Fibroblast of gingiva (primary cell): ENCODE measurements around the gene RBM23.
"Not testable (repeated sequence)": the region's sequence is repeated elsewhere in the genome, so short reads cannot be mapped to it uniquely, and the experiment has no call there.

Source experiments
- DNase-seq: peaks from one replicate; pipeline ENCODE4 v3.0.0-alpha.2; 2011; ENCODE audit warnings: low read depth

RBM23 gene

GRCh38 chr14:22918804-22919600 is at the start of gene RBM23:
Gene RBM23 (minus strand): TSS chr14:22919149.
- peak; percentile 100 for DNase-seq

GRCh38 chr14:22966783-22967269 is 47.9 kb upstream of the RBM23 start:
- DNase-seq, result no peak

- DNase-seq, result not testable (repeated sequence)
These were observed 47.2 kb upstream of the RBM23 start for GRCh38 chr14:22965916-22966782.

GRCh38 chr14:22962061-22962676 is 43.2 kb upstream of the RBM23 start:
- no peak for DNase-seq

GRCh38 chr14:22955702-22956569 is 37.0 kb upstream of the RBM23 start:
- DNase-seq, result no peak

- no peak for DNase-seq
These were observed 33.5 kb upstream of the RBM23 start for GRCh38 chr14:22952418-22952817.

GRCh38 chr14:22951795-22952194 is 32.8 kb upstream of the RBM23 start:
- DNase-seq, result not testable (repeated sequence)

GRCh38 chr14:22945642-22946041 is 26.7 kb upstream of the RBM23 start:
- no peak for DNase-seq

GRCh38 chr14:22939684-22940083 is 20.7 kb upstream of the RBM23 start:
- no peak for DNase-seq

GRCh38 chr14:22935156-22935555 is 16.2 kb upstream of the RBM23 start:
- DNase-seq, result no peak

- DNase-seq, result no peak
These were observed 13.2 kb upstream of the RBM23 start for GRCh38 chr14:22932146-22932545.

GRCh38 chr14:22929961-22930364 is 11.0 kb upstream of the RBM23 start:
- DNase-seq, result no peak

- peak; percentile 100 for DNase-seq
These were observed 10.4 kb upstream of the RBM23 start, which contains the start of gene PRMT5 for GRCh38 chr14:22929104-22929960. Gene PRMT5 (minus strand): TSS chr14:22929376. CDS start chr14:22929361, 15 bp downstream.

- no peak for DNase-seq
These were observed 9.5 kb upstream of the RBM23 start for GRCh38 chr14:22928237-22929103.

GRCh38 chr14:22926316-22926715 is 7.4 kb upstream of the RBM23 start:
- DNase-seq, result no peak

GRCh38 chr14:22925513-22925912 is 6.6 kb upstream of the RBM23 start:
- no peak for DNase-seq

GRCh38 chr14:22923746-22924145 is 4.8 kb upstream of the RBM23 start:
- DNase-seq, result no peak

- DNase-seq, result no peak
These were observed 3.3 kb upstream of the RBM23 start for GRCh38 chr14:22922294-22922693.

- DNase-seq, result no peak
These were observed 1.7 kb upstream of the RBM23 start for GRCh38 chr14:22920697-22921096.

- DNase-seq, result no peak
These were observed 612 bp upstream of the RBM23 start for GRCh38 chr14:22919601-22919921.
